GM21576 (cell line): ENCODE results near the gene PRTFDC1.
"Not testable (repeated sequence)": the region's sequence is repeated elsewhere in the genome, so short reads cannot be mapped to it uniquely, and the experiment has no call there.

Experiments
- ATAC-seq: cut with Tn5 transposase; IDR thresholded peaks from one replicate; pipeline ENCODE4 v1.9.1; 2021; ENCODE audit warnings: mild to moderate bottlenecking, moderate library complexity; ENCODE audit not compliant: unreplicated experiment

The PRTFDC1 gene

GRCh38 chr10:24966962-24967481 is 14.6 kb upstream of the PRTFDC1 start:
- no peak for ATAC-seq

- no peak for ATAC-seq
Measured at GRCh38 chr10:24965051-24965450, 12.6 kb upstream of the PRTFDC1 start.

GRCh38 chr10:24963521-24964041 is 11.2 kb upstream of the PRTFDC1 start:
- ATAC-seq, result no peak

- no peak for ATAC-seq
Measured at GRCh38 chr10:24962995-24963394, 10.6 kb upstream of the PRTFDC1 start.

- ATAC-seq, result no peak
Measured at GRCh38 chr10:24961582-24961981, 9.2 kb upstream of the PRTFDC1 start.

- no peak for ATAC-seq
Measured at GRCh38 chr10:24959382-24959730, 7.0 kb upstream of the PRTFDC1 start.

- no peak for ATAC-seq
Measured at GRCh38 chr10:24958721-24959381, 6.4 kb upstream of the PRTFDC1 start.

GRCh38 chr10:24958091-24958720 is 5.8 kb upstream of the PRTFDC1 start:
- ATAC-seq, result no peak

- ATAC-seq, result not testable (repeated sequence)
Measured at GRCh38 chr10:24957624-24958051, 5.2 kb upstream of the PRTFDC1 start.

GRCh38 chr10:24953675-24954074 is 1.3 kb upstream of the PRTFDC1 start:
- no peak for ATAC-seq

- ATAC-seq, result peak; percentile 62
Measured at GRCh38 chr10:24952707-24953645, 570 bp upstream of the PRTFDC1 start.

GRCh38 chr10:24951201-24952142 is 934 bp downstream of the PRTFDC1 start:
- no peak for ATAC-seq

GRCh38 chr10:24950439-24950838 is 2.0 kb downstream of the PRTFDC1 start:
- ATAC-seq, result no peak

GRCh38 chr10:24949616-24950015 is 2.8 kb downstream of the PRTFDC1 start:
- ATAC-seq, result no peak

GRCh38 chr10:24947304-24948097 is 4.9 kb downstream of the PRTFDC1 start:
- ATAC-seq, result peak; percentile 62

- no peak for ATAC-seq
Measured at GRCh38 chr10:24944512-24945255, 7.7 kb downstream of the PRTFDC1 start.

GRCh38 chr10:24938525-24938924 is 13.9 kb downstream of the PRTFDC1 start:
- ATAC-seq, result no peak

GRCh38 chr10:24938076-24938475 is 14.3 kb downstream of the PRTFDC1 start:
- no peak for ATAC-seq
